ENCODE measurements around the gene MOV10L1. TPM values are rescaled to one million over a fixed set of nuclear protein-coding genes. Genes with fewer than 3 reads are reported as not detected.
A peak's percentile ranks its signal among the peaks of the same experiment; 100 is the strongest.

Gene MOV10L1
- total RNA-seq, 4 donors from 2014 or later: 0.23 to 0.83 (median 0.40) TPM

DNA sequence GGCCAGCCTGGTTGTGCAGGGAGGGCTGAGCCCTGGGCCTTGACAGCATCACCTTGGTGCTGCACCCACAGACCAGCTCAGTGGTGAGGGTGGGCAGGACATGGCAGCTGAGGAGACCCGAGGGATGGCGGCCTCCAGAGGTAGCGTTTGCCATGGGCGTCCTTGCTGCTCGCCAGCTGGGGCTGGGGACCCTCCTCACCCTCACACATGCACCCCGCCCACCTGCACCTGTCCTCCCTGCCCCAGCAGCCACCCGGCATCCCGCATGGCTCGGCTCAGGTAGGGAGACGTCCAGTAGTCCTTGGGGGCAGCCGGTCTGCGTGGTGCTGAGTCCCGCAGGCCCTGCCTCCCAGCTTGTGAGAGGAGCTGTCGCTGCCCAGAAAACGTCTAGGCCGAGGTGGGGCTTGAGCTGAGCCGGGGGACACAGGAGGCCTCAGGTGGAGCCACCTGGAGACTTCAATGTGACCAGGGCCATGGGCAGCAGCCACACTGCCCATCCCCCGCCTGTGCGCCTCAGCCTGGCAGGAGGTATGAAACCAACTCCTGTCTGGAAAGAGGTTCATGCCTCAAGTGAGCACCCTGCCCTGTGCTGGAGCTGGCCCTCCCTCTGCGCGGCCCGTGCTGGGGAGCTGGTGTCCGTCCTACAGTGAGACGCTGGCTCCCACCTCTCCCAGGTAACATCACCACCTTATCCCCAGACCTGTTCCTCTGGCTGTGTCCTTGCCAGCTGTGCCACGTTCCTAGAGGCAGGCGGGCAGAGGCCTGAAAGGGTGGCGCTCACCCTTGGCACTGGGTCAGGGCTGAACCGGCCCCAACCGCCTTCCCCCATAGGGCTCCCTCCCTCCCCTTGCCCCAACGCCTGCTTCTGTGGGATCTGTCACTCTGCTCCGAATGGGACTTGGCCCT lies 92.6 kb downstream of the MOV10L1 start:
- Histone ChIP-seq H3K36me3 (no peaks in the 10 kb centered on the region), H3K27ac (replicated peaks in 1 of 4) (no peak overlapping the region), H3K4me3 (no peak overlapping the region), H3K9me3 (no peaks in the 10 kb centered on the region), H3K4me1 (peaks cover 23 to 47% (median 32%) of the 10 kb centered on the region in 4 donors), H3K27me3 (peaks cover 0 to 36% (median 16%) of the 10 kb centered on the region in 4 donors)
- WGBS: 92% methylated on average over 25 of the region's 31 CpGs
- TF ChIP-seq, protein P1, sequence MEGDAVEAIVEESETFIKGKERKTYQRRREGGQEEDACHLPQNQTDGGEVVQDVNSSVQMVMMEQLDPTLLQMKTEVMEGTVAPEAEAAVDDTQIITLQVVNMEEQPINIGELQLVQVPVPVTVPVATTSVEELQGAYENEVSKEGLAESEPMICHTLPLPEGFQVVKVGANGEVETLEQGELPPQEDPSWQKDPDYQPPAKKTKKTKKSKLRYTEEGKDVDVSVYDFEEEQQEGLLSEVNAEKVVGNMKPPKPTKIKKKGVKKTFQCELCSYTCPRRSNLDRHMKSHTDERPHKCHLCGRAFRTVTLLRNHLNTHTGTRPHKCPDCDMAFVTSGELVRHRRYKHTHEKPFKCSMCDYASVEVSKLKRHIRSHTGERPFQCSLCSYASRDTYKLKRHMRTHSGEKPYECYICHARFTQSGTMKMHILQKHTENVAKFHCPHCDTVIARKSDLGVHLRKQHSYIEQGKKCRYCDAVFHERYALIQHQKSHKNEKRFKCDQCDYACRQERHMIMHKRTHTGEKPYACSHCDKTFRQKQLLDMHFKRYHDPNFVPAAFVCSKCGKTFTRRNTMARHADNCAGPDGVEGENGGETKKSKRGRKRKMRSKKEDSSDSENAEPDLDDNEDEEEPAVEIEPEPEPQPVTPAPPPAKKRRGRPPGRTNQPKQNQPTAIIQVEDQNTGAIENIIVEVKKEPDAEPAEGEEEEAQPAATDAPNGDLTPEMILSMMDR (IDR thresholded peaks at IDR 0.05): no peak
- no peak for TF ChIP-seq POLR2AphosphoS5 (IDR thresholded peaks at IDR 0.05)
- TF ChIP-seq EP300 (IDR thresholded peaks at IDR 0.05): no peak
- no peak for TF ChIP-seq POLR2A (IDR thresholded peaks at IDR 0.05; ENCODE audit: low read depth)
- intact Hi-C loops (cut with DNase I): loop anchor here (5.0 kb wide), 1 partner anchor 250 kb away; no protein-coding TSS in a partner anchor
- no peak for DNase-seq (ENCODE audit: extremely low spot score)

DNA sequence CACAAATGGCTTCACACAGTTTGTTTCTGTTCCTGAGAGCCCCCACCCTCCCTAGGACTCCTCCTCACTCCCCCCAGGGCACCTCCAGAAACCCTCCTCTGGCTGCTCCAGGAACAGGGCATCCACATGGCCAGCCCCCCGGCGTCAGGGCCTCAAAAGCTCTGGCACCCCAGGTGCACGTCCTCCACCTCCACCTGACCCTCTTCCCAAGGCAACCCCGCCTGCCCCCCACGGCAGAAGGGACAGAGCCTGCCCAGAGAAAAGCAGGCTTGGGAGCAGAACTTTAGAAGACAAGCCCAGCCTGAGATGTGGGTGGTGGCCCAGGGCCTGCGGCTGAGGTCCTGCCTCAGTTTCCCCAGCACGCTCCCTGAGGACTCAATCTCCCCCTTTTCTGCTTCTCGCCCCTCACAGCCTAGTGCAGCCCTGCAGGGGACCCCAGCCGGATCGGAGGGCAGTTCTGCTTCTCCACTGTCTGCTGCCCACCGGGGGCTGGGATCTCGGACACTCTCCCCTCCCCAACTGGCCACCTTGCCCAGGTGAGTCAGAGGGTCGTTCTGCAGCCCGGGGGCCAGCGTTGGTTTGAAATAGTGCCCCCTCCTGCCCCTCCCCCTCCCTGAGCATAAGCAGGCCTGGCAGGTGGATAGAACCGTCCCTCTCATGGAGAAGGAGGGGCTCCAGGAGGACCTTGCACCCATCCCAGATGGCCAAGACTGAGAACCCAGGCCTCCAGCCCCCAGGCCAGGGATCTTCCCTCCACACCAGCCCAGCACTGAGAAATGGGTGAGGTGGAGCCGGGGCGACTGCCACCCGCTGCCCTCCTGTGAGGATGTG lies 93.5 kb downstream of the MOV10L1 start:
- 89% methylated on average over 15 of the region's 19 CpGs for WGBS
- intact Hi-C loops (cut with DNase I): loop anchor here (5.0 kb wide), 1 partner anchor 251 kb away; no protein-coding TSS in a partner anchor
- TF ChIP-seq, protein P1 (IDR thresholded peaks at IDR 0.05): no peak
- TF ChIP-seq POLR2A (IDR thresholded peaks at IDR 0.05; ENCODE audit: low read depth) (no peak), EP300 (IDR thresholded peaks at IDR 0.05) (no peak), POLR2AphosphoS5 (IDR thresholded peaks at IDR 0.05) (no peak)

DNA sequence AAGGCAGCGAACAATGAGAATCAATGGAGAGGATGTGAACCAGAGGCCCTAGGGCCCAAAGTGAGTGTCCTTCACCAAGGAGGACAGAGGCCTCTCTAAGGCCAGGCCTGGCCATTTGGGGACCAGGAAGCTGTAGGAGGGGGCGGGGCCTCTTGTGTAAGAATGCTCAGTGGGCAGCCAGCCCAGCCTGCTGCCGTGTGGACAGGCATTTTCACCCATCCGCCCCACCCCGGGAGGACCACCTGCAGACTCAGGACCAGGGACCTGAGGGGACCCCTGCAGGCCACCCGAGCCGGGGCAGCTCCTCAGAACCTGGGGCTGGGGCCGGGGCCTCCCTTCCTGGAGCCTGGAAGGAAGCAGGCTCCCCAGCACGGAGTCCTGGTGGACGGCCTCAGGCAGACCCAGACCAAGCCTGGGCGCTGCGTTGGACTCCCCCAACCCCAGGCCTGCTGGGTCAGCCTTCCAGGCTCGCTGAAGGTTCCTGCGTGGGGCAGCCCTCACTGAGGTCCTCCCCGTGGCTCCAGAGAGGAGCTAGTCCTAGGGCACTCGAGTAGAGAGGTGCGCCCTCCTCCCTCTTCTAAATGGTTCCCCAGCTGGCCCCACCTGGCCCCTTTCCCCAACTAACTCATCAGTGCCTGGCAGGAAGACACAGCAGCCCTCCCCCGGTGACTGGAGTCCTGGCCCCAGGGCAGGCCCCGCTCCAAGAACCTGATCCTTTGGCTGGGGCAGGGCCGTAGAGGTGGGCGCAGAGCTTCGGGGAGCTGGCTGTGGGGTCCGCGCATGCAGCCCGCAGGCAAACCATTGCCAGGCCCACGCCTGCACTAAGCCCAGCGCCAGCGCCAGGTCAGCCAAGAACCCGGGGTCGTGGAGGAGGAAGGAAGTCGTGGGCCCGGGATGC lies 94.4 kb downstream of the MOV10L1 start:
- peaks cover 0 to 18% (median 0%) of the 10 kb centered on the region in 4 donors for H3K27me3 ChIP-seq
- peak; percentile 95 for DNase-seq (ENCODE audit: extremely low spot score)
- no peaks in the 10 kb centered on the region for H3K36me3 ChIP-seq
- H3K4me1 ChIP-seq: peaks cover 32 to 50% (median 45%) of the 10 kb centered on the region in 4 donors
- H3K9me3 ChIP-seq: no peaks in the 10 kb centered on the region
- 62% methylated on average over 27 of the region's 32 CpGs for WGBS
- peak overlapping the region; percentile 76 to 87 (median 84) for H3K4me3 ChIP-seq
- TF ChIP-seq EP300 (IDR thresholded peaks at IDR 0.05) (no peak), POLR2AphosphoS5 (IDR thresholded peaks at IDR 0.05) (peak in 1 of 2 donors; percentile 22), POLR2A (IDR thresholded peaks at IDR 0.05; ENCODE audit: low read depth) (no peak)
- TF ChIP-seq, protein P1 (IDR thresholded peaks at IDR 0.05): no peak
- intact Hi-C loops (cut with DNase I): loop anchor here (5.0 kb wide), 1 partner anchor 252 kb away; no protein-coding TSS in a partner anchor
- peak overlapping the region; percentile 12 to 69 (median 58) for H3K27ac ChIP-seq (replicated peaks in 1 of 4)

More for the DNA sequence above, 93.5 kb downstream of the MOV10L1 start:
- Histone ChIP-seq H3K4me3 (no peak overlapping the region), H3K36me3 (no peaks in the 10 kb centered on the region), H3K9me3 (no peaks in the 10 kb centered on the region), H3K27me3 (peaks cover 0 to 27% (median 7%) of the 10 kb centered on the region in 4 donors), H3K4me1 (peaks cover 23 to 47% (median 37%) of the 10 kb centered on the region in 4 donors), H3K27ac (replicated peaks in 1 of 4) (peak overlapping the region; percentile 12 to 69 (median 52))
- DNase-seq (ENCODE audit: extremely low spot score): no peak

DNA sequence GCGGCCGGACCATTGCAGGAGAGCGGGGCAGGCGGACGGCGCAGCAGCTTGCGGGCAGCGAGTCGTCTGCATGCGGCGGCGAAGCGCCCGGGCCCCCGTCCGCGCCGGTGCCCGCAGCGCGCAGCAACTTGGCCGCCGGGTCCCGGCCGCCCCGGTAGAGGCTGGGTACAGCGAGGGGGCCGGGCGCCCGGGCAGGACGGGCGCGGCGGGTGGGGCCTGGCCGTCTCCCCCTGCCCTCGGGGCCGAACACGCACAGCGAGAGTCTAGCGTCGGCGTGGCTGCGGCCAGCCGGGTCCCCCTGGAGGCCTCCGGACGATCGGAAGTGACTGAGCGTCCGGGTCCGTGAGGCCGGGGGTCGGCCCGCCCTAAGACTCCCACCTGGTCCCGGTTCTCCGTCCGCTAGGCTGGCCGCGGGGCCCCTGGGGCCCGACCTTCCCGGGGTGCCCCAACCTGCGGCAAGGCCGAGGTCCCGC lies 95.1 kb downstream of the MOV10L1 start:
- H3K4me1 ChIP-seq: peaks cover 39 to 57% (median 52%) of the 10 kb centered on the region in 4 donors
- intact Hi-C loops (cut with DNase I): loop anchor here (5.0 kb wide), 1 partner anchor 253 kb away; no protein-coding TSS in a partner anchor
- H3K27me3 ChIP-seq: peaks cover 0 to 11% (median 0%) of the 10 kb centered on the region in 4 donors
- no peaks in the 10 kb centered on the region for H3K9me3 ChIP-seq
- WGBS: 20% methylated on average over 1 of the region's 63 CpGs
- H3K36me3 ChIP-seq: no peaks in the 10 kb centered on the region
- H3K4me3 ChIP-seq: peak overlapping the region; percentile 76 to 87 (median 84)
- no peak for TF ChIP-seq POLR2A (IDR thresholded peaks at IDR 0.05; ENCODE audit: low read depth)
- TF ChIP-seq, protein P1 (IDR thresholded peaks at IDR 0.05): no peak
- no peak for TF ChIP-seq POLR2AphosphoS5 (IDR thresholded peaks at IDR 0.05)
- TF ChIP-seq EP300 (IDR thresholded peaks at IDR 0.05): no peak
- DNase-seq (ENCODE audit: extremely low spot score): no peak
- peak overlapping the region; percentile 48 to 69 (median 58) for H3K27ac ChIP-seq (replicated peaks in 1 of 4)

Data from esophagus muscularis mucosa (tissue), 4 donors.